HG02852 (cell line): ENCODE data around the gene SKAP1.

ENCODE experiments used
- ATAC-seq: cut with Tn5 transposase; IDR thresholded peaks from one replicate; pipeline ENCODE4 v1.9.1; 2021; ENCODE audit warnings: mild to moderate bottlenecking, moderate library complexity; ENCODE audit not compliant: unreplicated experiment

Gene SKAP1

DNA sequence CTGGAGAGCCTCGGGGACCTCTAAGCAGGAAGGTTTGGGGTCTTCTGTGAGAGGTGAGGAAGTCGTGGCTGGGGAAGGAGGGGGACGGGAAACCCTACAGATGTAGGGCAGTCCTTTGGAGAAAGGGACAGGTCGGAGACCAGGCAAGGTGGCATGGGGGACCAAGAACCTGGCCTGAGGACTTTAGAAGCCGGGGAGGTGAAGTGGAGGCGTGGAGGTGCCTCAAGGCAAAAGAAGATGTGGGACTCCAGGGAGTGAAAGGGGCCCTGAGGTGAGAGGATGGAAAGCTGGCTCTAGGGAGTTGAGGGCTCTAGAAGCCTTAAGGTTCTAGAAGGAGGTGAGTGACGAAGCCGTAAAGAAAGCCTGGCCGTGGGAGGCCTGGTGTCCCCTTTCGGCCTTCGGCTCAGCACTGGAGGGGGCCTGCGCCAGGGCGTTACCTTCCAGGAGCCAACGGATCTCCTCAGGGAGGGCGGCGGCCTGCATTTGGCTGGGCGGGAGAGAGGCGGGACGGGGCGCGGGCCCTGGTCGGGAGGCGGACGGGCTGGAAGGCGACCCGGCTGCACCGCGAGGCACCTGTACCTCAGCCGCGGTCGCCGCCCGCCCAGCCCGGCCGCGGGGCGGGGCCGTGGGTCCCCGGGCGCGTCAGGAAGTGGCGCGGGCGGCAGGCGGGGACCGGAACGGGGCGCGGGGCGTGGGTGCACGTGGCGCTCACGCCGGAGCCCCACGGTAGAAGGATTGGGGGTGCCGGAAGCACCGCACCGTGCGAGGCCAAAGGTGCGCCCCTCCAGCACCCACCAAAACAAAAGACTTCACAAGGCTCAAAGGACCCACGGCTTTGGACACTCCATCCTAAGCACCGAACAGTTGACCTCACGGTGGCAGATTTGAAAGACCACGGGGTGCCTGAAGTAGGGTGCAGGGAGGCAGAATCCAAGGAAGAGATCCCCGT lies at the start of gene SKAP1:
Gene SKAP1, minus strand, starts transcription at position 577 of the 949 bp plus-strand sequence.
- peak; percentile 63 for ATAC-seq

DNA sequence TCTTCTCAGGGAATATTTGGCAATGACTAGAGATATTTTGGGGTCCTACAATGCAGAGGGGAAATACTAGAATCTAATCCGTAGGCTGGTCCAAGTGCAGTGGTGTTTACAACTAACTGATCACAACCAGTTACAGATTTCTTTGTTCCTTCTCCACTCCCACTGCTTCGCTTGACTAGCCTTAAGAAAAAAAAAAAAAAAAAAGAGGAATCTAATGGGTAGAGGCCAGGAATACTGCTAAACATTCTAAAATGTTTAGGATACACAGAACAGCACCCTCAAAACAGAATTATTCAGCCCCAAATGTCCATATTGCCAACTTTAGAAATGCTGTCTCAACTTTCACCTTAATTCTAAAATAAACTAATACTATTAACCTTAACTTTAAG lies 49.0 kb upstream of the SKAP1 start:
- ATAC-seq: no peak

DNA sequence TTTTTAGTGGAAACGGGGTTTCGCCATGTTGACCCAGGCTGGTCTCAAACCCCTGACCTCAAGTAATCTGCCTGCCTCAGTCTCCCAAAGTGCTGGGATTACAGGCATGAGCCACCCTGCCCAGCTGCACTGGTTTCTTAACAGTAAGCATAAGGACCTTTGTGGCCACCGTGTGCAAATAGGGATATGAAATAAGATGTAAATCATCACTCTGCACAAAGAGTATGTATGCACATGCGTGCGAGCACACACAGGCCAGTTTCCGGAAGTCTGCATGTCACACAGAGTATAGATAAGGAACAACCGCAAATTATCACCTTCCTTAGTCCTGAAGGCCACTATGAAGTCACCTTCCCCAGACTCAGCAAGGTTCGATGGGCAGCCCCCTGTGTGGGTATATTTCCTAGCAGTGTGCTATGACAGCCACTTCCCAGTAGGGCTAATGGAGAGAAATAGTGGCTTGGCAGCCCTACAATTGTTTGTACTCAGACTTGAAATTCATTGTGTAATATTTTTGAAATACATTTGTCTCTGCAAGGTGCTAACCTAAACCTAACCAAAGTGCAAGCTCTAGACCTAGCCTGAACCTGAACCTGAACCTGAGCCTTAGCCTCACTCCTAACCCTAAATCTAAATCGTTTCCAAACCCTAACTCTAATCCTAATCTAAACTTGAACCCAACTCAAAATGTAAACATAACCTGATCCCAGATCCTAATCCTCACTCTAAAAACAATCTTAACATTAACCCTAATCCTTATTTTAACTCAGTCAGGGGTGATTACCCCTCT lies 48.4 kb upstream of the SKAP1 start:
- peak; percentile 76 for ATAC-seq

DNA sequence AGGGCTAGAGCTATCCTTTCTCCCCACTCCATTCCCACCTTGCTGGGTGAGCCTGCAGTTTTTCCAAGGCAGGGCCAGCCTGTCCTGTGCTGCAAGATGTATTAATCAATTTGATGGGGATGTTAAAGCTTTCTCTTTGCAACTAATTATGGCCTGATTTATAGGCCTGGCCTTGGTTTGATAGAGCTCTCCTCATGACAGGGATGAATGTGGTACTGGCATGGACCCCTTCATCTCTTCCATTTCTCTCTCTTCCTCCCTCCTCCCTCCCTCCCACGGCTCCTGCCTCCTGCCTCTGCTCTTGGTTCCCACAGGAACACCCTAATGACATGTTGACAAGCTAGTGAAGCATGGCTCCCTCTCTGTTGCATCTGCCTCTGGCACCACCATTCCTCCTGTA lies 47.2 kb upstream of the SKAP1 start:
- ATAC-seq: no peak

GRCh38 chr17:48472411-48473281 lies 42.6 kb upstream of the SKAP1 start:
- no peak for ATAC-seq

- ATAC-seq: no peak
Observed at GRCh38 chr17:48471817-48472410, 41.9 kb upstream of the SKAP1 start.

DNA sequence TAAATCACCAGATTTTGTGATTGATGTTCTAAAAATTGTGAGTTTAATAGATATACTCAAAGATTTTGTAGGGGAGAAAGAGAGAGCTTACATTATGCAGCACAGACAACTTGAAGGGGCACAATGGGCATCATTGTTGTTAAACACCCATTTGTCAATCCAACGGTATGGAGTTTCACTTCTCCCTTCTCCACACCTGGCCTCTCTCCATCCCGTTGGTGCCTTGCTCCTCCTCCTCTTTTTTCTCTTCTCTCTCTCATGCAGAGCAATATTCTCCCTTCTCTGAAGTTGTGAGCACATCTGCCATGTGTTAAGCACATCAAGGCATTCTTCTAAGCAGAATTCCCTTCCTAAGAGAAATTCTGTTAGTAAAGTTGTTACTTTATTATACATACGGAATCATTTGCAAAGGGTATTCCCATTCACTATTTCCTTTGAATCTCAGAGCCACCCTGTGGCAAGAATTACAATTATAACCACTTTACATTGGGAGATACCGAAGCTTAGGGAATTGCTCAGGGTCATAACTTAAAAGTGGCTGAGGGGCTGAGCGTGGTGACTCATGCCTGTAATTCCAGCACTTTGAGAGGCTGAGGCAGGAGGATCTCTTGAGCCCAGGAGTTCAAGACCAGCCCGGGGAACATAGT lies 40.5 kb upstream of the SKAP1 start:
- no peak for ATAC-seq

GRCh38 chr17:48469227-48469626 lies 39.2 kb upstream of the SKAP1 start:
- ATAC-seq: no peak

DNA sequence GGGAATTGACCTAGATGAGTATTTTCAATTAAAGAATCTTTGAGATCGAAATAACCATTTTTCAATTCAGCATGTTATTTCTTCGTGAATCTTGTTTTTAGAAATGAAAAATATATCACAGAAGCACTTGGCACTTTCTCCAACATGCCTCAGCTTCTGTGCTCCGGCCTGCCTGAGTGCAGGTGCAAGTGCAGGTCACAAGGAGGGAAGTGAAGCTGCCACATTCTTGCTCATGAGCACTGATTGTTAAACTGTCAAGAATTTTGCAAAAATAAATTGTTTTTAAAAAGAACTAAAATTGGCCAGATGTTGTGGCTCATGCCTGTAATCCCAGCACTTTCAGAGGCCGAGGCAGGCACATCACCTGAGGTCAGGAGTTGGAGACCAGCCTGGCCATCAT lies 38.3 kb upstream of the SKAP1 start:
- ATAC-seq: no peak

DNA sequence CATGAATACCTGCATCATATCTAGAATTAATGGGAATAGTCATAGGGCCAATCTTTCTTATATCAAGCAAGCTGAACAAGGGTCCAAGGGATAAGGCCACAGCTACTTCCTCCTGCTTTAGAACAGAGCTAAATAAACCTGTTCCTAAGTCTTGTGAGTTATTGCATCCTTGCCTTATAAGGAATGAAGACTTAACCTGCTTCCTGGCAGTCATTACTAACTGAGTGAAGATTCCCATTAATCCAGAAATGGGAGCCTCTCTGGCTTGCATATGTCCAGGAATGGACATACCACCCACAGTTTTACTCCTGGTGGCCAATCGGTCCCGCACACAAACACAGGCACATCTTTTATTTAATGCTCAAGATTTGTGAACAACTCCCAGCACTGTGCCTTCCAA lies 35.9 kb upstream of the SKAP1 start:
- ATAC-seq: no peak

DNA sequence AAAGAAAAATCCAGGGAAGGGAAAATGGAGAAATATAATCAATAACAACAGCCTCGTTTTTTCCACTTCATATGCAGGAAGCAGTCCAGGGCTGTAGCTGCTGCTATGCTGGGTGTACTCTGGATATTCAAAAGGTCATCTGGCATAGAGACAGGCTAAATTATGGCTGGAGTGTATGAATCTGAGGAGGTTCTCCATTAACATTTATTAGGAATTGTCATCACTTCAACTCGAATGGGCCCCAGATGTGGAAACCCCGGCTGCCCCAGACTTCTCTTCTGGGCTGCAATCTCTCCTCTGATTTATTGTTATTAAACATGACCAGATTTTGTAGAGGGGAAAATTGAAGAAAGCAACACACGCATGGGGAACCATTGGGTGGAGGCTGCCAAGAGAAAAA lies 33.5 kb upstream of the SKAP1 start:
- no peak for ATAC-seq

DNA sequence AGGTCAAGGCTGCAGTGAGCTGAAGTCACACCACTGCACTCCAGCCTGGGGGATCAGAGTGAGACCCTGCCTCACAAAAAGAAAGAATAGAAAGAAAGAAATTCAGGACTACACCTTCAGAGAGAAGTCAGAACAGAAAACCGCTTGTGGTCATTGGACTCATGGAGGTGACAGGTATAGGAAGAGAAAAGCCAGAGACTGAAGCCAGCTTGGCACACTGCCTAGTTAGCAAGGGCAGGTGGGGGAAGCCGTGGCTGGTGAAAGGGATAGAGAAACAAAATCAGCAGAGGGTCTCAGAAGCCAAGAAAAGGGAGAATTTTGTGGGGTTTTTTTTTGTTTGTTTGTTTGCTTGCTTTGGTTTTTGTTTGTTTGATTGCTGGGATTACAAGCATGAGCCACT lies 32.9 kb upstream of the SKAP1 start:
- ATAC-seq: no peak

- no peak for ATAC-seq
Observed at GRCh38 chr17:48460052-48460451, 30.0 kb upstream of the SKAP1 start.

- peak; percentile 55 for ATAC-seq
Observed at GRCh38 chr17:48459070-48459844, 29.2 kb upstream of the SKAP1 start.

DNA sequence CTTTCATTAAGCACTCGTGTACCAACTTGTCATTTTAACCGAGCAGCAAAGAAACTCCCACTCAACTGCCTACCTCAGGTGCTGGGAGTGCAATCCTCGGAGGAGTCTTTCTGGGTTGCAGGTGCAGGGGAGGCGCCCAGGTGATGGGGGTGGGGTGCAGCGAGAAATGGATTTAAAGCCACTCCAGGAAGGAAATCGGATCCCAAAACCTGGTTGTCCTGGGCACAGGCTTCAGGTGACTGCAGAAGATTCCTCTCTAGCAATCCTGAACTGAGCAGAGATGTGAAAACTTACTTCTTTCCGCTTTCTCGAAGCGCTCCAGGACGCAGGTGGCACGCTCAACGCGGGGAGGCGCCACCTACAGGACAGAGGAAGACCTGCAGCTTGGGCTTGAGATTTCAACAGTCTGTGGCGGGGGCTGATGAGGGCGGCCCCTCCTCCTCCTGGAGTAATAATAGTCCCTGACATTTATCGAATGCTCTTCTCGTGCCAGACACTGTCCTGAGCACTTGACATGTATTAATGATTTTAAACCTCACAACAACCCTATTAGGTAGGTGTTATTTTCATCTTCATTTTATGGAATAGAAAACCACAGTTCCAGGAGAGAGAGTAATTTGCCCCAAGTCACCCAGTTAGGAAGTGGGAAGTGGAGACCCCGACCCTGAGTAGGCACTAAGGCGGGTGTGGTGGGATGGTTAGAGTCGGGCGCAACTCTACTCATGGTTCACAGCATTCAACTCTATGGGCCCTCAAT lies 27.2 kb upstream of the SKAP1 start:
- ATAC-seq: no peak

DNA sequence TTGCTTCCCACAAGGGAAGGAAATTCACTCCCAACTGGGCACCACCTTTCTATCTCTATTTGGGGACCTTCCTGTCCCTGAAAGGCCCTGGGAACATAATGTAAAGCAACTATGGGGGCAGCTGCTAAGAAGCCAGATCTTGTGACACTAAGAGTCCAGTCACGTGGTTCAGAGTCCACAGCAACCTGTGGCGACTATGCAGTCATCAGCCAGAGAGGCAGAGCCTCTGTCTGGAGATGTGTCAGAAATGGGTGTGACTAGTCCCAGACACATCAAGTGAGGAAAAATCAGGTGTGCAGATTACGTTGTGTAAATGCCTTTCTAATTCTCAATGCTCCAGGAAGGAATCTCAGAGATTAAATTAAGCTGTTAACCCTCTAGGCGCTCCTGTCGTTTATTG lies 26.6 kb upstream of the SKAP1 start:
- no peak for ATAC-seq

DNA sequence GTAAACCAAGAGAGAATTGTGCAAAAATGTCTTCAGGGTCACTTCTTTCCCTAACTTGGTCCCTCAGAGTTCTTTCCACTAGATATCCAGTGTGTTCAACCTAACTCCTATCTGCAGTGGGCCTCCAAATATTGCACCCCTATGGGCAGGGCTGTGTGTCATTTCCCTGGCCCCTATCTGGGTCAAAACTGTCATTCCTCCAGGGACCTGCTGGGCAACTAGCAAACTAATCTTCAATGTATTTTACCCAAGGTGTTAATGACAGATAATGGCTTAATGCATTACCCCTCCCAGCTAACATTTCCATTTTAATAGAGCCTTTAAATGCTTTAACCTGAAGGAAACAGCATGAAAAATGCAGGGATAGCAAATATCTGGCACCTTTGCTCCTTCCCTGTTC lies 25.8 kb upstream of the SKAP1 start:
- ATAC-seq: no peak

- no peak for ATAC-seq
Observed at GRCh38 chr17:48453447-48453846, 23.4 kb upstream of the SKAP1 start.

DNA sequence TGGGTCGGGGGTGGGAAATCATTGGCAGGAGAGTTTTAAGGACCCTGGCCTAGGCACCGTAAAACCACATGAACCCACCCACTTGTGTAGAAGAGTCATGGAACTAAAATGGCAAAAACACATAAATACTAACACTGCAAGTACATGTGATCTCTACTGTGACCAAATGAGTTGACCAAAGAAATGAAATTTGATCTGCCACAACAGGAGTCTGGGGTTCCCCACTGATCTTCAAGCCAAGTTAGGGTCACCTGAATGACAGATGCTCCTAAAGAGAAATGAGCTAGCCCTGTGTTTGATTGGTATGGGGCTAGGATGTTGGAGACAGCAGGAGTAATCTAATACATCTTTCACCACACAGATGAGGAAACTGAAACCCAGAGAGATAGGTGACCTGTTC lies 21.5 kb upstream of the SKAP1 start:
- no peak for ATAC-seq
